GM21619 (cell line): Measurements from ENCODE around the gene GUF1.

Experiments used
- ATAC-seq: cut with Tn5 transposase; IDR thresholded peaks from one replicate; pipeline ENCODE4 v1.9.1; 2021; ENCODE audit not compliant: unreplicated experiment

GUF1 gene

GRCh38 chr4:44678094-44679041, at the start of gene GUF1:
TSS of gene GUF1 (plus strand) at chr4:44678420. CDS start at chr4:44678623, 203 bp downstream.
- peak; percentile 95 for ATAC-seq

DNA sequence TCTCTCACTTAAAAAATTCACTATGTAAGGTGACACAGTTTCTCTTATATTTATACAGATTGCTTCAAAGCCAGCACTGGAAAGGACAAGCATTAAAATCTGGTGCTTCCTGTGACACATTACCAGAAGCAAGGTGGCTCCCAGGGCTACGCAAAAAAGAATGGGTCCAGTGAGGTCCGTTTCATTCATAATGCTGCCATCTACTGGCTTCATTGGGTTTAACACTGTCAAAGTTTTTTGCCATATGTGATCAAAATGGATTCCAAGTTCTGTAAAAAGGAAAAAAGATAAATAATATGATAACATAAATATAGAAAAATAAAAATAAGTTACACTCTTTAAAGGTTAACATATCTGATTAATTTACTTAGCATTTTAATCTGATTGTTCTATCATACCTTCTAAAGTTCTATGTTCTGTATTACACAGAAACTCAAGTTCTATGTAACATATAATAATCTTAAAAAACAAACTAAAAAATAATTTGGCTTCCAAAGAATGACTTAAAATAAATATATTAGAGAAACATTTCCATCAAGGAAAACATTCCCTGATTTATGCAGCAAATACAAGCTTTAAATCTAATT, 48.8 kb upstream of the GUF1 start:
- peak; percentile 98 for ATAC-seq

DNA sequence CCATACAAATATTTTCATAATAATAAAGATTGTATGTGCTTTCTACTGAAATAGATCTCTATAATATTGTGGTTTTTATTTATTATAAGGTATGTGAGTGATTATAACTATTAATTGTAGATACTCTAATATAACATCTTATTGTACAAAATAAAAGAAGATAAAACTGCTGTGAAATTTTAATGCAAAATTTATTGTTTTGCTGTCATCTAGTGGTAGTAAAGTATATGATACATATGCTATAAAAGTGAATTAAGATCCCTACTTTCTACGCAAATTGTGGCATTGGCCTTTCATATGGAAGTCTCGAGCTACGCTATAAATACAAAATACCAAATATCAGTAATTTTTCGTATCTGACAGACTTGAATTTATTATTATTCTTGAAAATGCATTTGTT, 46.1 kb upstream of the GUF1 start:
- no peak for ATAC-seq

DNA sequence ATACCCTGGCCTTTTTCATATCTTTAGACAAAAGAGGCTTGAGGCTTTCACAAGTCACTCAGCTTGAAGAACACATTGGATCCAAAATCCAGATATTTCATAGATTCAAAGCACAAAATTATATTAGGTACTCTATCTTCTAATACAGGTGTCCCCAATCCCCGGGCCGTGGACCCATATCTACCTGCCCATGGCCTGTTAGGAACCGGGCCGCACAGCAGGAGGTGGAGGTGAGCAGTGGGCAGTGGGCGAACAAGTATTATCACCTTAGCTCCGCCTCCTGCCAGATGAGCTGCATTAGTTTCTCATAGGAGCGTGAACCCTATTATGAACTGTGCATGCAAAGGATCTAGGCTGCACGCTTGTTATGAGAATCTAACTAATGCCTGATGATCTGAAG, 45.5 kb upstream of the GUF1 start:
- no peak for ATAC-seq

DNA sequence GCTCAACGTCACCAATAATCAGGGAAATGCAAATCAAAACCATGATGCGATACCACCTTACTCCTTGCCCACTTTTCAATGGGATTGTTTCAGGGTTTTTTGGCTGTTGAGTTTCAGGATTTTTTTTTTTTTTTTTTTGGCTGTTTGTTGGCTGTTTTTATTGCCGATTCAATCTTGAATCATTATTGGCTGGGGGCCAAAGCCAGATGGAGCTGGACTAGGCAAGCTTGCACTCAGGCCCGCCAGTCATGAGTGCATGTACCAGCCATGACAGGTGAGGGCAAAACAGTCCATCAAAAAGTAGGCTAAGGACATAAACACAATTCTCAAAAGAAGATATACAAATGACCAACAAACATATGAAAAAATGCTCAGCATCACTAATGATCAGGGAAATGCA, 40.1 kb upstream of the GUF1 start:
- no peak for ATAC-seq

DNA sequence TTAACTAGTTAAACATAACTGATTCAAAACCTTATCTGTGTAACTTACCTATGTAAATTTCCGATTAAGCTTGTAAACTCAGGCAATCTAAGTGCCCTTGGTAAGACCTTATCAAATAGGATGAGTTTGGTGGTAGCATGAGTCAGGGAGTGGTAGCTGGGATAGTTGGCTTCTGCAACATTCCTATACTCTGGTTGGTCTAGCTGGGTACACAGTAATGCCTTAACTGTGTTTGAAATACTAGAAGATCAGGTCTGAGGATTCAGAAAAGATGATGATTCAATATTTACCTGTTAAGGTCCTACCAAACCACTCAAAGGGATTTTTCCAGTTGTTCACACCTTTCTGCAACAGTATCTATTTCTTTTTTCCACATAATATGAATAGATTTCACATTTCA, 32.1 kb upstream of the GUF1 start:
- no peak for ATAC-seq

GRCh38 chr4:44651425-44651824, 26.8 kb upstream of the GUF1 start, which contains the start of gene YIPF7:
TSS of gene YIPF7 (minus strand) at chr4:44651625. CDS start at chr4:44650100, 1,525 bp downstream.
- no peak for ATAC-seq

DNA sequence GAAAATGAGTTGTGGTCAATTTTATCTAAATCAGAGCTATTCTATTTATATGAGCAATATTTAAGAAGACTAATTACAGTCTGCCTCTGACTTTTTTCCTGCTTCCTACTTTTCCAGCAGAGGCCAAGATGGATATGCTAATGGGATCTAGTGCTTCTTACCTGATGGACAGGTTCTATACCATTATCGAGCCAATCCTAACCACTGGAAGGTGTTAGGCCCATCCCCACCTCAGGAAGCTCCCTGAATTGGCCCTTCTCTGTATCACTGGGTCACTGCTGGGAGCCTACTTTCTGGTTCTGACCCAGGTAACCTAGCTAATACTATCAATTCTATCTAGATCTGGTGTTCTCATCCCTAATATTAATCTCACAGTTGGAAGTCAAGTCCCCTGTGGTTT, 26.2 kb upstream of the GUF1 start:
- no peak for ATAC-seq

- no peak for ATAC-seq
Measured at GRCh38 chr4:44660396-44660795, 17.8 kb upstream of the GUF1 start.

GRCh38 chr4:44661940-44662622, 16.1 kb upstream of the GUF1 start:
- no peak for ATAC-seq

GRCh38 chr4:44662623-44663005, 15.6 kb upstream of the GUF1 start:
- ATAC-seq: no peak

DNA sequence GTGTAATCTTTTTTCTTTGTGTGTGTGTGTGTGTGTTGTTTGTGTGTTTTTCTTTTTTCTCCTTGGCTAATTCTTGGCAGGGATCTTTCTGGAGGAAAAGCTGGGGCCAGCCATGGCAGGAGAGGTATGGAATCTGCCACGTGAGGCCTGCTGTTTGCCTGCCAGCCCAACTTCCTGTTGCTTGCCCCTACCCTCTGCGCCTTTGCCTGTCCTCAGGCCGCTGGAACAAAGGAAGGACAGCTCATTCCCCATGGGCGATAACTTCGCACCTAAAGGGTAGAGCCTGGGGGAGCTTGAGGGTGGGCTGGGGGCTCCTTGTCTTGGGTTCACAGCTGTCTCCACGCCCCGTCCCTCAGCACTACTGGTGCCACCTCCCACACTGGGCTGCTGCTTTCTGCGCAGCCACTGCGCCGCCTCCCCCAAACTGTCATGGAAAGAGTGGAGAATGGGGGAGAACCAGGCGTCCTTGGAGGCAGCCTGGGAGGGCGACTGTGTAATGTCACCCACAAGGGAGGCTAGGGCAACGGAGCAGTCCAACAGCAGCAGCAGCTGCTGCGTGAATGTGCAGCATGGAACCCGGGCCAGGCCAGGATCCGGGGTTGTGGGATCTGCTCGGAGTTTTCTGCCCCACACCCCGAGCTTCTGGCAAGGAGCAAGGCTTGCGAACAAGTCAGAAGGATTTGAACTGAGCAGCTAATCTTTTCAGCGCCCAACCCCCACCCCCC, 14.5 kb upstream of the GUF1 start:
- ATAC-seq: no peak

DNA sequence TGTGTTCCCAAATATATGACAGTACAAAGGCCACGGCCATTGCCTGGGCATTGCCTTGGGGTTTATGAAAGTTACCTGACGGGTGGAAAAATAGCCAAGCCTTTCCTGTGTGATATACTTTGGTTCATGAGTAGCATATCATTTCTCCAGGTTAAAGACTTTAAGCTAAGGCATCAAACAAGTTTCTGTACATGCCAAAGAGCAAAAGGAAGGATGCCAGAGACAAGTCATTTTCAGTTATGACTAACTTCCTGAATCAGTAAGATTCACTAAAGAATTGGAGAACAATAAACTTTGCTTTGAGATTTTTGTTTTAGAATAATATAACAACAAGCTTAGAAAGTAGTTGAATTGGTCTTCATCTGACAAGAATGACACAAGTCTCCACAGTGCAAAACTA, 9.7 kb upstream of the GUF1 start:
- ATAC-seq: no peak

DNA sequence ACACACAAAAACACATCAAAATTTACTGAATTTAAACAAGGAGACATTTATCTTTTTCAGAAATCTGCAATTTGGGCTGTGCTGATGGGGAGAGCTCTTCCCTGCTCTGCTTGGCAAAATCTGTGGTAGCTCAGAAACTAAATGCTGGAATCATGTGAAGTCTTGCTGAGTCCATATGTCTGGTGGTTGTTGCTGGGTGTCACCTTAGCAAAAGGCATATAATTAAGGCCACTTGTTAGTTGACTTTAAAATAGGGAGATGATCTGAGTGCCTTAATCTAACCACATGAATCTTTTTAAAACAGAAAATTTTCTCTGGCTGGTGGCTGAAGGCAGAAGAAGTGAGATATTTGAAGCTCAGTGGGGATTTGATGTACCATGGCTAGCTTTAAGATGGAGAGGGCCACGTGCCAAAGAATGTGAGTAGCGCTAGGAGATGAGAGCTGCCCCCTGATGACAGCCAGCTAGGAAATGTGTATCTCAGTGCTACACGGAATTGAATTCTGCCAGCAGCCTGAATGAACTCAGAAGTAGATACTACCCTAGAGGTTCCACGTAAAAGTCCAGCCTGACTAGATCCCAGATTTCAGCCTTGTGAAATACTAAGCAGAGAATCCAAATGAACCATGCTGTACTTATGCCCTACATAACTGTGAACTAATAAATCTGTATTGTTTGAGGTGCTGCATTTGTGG, 7.6 kb upstream of the GUF1 start:
- no peak for ATAC-seq

DNA sequence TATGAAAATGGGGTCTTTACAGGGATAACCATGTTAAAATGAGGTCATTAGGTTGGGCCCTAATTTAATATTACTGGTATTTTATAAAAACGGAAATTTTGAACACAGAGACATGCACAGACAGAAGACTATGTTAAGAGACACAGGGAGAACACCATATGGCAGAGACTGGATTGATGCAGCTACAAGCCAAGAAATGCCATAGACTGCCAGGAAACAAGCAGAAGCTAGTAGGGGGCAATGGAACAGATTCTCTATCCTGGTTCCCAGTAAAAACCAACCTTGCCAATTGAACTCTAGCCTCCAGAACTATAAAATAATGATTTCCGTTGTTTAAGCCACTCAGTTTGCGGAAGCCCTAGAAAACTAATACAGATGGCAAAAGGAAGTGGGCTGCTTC, 6.6 kb upstream of the GUF1 start:
- no peak for ATAC-seq

GRCh38 chr4:44674471-44674870, 3.7 kb upstream of the GUF1 start:
- no peak for ATAC-seq

DNA sequence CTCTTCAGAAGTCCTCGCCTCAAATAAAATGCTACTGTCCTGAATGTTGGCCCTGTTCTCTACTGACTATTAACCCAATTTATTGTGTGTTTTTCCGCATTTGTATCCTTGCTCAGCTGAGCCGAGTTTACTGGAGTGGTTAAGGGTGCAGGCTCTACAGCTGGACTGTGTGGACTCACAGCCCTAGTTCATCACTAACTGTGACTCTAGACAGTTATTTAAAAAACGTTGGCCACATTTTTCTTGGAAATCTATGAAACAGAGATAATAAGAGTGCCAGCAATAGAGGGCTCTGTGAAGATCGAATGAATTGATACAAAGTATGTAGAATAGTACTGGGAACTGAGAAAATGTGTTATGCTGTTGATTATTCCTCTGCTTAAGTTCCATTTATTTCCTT, 2.9 kb upstream of the GUF1 start:
- no peak for ATAC-seq

DNA sequence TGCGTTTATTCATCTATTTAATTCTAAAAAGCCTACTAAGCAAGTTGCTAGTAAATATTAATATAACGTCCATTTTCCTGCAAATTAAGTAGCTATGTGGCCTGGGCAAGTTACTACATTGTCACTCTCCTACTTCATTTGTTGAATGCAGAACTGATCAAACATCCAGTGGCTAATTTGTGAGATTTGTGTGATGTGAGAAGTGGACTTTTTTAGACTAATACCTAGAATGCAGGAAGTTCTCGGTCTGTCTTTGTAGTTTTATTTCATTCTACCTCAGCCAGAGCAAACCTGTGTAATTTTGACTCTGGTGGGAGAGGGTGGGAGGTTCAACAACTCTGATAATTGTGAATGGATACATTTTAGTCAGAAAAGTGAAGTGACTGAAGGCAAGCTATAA, 840 bp downstream of the GUF1 start:
- ATAC-seq: no peak

GRCh38 chr4:44684648-44685047, 6.4 kb downstream of the GUF1 start:
- no peak for ATAC-seq

DNA sequence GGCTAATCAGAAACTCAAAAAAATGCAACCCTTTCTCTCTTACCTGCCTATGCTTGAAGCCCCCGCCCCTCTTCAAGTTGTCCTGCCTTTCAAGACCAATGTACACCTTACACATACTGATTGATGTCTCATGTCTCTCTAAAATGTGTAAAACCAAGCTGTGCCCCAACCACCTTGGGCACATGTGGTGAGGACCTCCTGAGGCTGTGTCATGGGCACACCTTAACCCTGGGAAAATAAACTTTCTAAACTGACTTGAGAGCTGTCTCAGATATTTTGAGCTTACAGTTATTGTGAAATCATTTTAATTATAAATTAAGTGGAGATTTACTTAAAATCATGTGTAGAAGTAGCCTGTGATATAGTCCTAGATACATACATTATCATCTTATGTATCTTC, 22.2 kb downstream of the GUF1 start:
- no peak for ATAC-seq

- ATAC-seq: no peak
Measured at GRCh38 chr4:44701037-44701436, 22.8 kb downstream of the GUF1 start.
